B cell (primary cell): ENCODE results near the gene GRIP2. TPM values are rescaled to one million over a fixed set of nuclear protein-coding genes. Genes with fewer than 3 reads are reported as not detected.

Source experiments
- ATAC-seq: fragments of 200-7000 bp; cut with Tn5 transposase; one replicate; pipeline ENCODE4 v1.10.0; 2021; ENCODE audit warnings: low read depth, mild to moderate bottlenecking, moderate number of reproducible peaks, moderate library complexity
- CTCF ChIA-PET: fragments of 350-600 bp; sonication (Branson Sonifier 250); formaldehyde crosslinking; loops from one replicate; lab custom pipeline; 2021; ENCODE audit warnings: antibody characterized with exemption, inconsistent platforms; lab: Charles Lee
- POLR2A ChIA-PET: fragments of 350-600 bp; sonication (Branson Sonifier 250); formaldehyde crosslinking; loops from one replicate; lab custom pipeline; 2021; ENCODE audit warnings: antibody characterized with exemption; lab: Charles Lee
- DNase-seq: peaks from one replicate; pipeline ENCODE4 v3.0.0; 2013
- H2AFZ ChIP-seq: 2 replicates; pipeline ENCODE4 v1.6.1; 2012; ENCODE audit warnings: mild to moderate bottlenecking, low read depth, low read length; ENCODE audit not compliant: insufficient read depth, poor library complexity, severe bottlenecking
- H3K27ac ChIP-seq, 2 donors: 1 replicate in 1 of 2; 2 replicates in 1 of 2; pipeline ENCODE4 v1.5.1; 2012 to 2013; ENCODE audit warnings: low read length in 2 of 2, mild to moderate bottlenecking in 2 of 2, moderate library complexity in 1 of 2
- H3K27me3 ChIP-seq, 4 experiments: fragments of 200-600 bp in 1 of 4; sonication (generic) in 1 of 4; replicated peaks in 1 of 4; 1 replicate in 2 of 4; 2 replicates in 2 of 4; pipeline versions ENCODE4 v1.6.1 to v1.7.0; 2013 to 2016; ENCODE audit warnings: low read length in 3 of 4, mild to moderate bottlenecking in 2 of 4, mixed read lengths in 1 of 4, moderate library complexity in 1 of 4; ENCODE audit not compliant: insufficient read depth in 4 of 4, control insufficient read depth in 3 of 4; ENCODE audit errors: control extremely low read depth in 1 of 4
- H3K36me3 ChIP-seq, 2 experiments: replicated peaks in 1 of 2; 1 replicate in 1 of 2; 2 replicates in 1 of 2; pipeline versions ENCODE4 v1.6.1 to v1.7.1; 2013; ENCODE audit warnings: low read length in 1 of 2; ENCODE audit not compliant: insufficient read depth in 2 of 2, control insufficient read depth in 1 of 2; ENCODE audit errors: control extremely low read depth in 1 of 2, extremely low read depth in 1 of 2
- H3K4me1 ChIP-seq, 2 donors: fragments of 200-600 bp in 1 of 2; sonication (generic) in 1 of 2; 1 replicate in 1 of 2; 2 replicates in 1 of 2; pipeline versions ENCODE4 v1.5.1 to v1.6.1; 2013 to 2017; ENCODE audit warnings: low read length in 2 of 2; ENCODE audit not compliant: control insufficient read depth in 2 of 2, insufficient read depth in 2 of 2
- H3K4me2 ChIP-seq: replicated peaks from 2 replicates; pipeline ENCODE3; 2012; ENCODE audit warnings: mild to moderate bottlenecking, low read depth, low read length; ENCODE audit not compliant: poor library complexity, severe bottlenecking
- H3K4me3 ChIP-seq, 5 experiments: fragments of 200-600 bp in 1 of 5; sonication (generic) in 1 of 5; 1 replicate in 3 of 5; 2 replicates in 2 of 5; pipeline versions ENCODE4 v1.5.1 to v1.7.0; 2011 to 2016; ENCODE audit warnings: low read length in 4 of 5, mild to moderate bottlenecking in 4 of 5, low read depth in 2 of 5, control low read depth in 1 of 5, moderate library complexity in 1 of 5; ENCODE audit not compliant: insufficient read depth in 1 of 5; ENCODE audit errors: control extremely low read depth in 1 of 5, extremely low read depth in 1 of 5
- H3K79me2 ChIP-seq: fragments of 200-600 bp; sonication (generic); one replicate; pipeline ENCODE4 v1.6.0; 2016; ENCODE audit warnings: low read length; ENCODE audit not compliant: control insufficient read depth, insufficient read depth
- H3K9ac ChIP-seq: fragments of 200-600 bp; sonication (generic); 2 replicates; pipeline ENCODE4 v1.6.1; 2017; ENCODE audit warnings: mild to moderate bottlenecking, low read length, moderate library complexity
- H3K9me3 ChIP-seq, 3 donors: one replicate each; pipeline versions ENCODE4 v1.6.1 to v1.7.1; 2013; ENCODE audit warnings: low read length in 2 of 3; ENCODE audit not compliant: control insufficient read depth in 2 of 3, insufficient read depth in 1 of 3; ENCODE audit errors: control extremely low read depth in 1 of 3
- H4K20me1 ChIP-seq: 2 replicates; pipeline ENCODE4 v1.6.0; 2012; ENCODE audit warnings: mild to moderate bottlenecking, low read length; ENCODE audit not compliant: insufficient read depth, control insufficient read depth, poor library complexity, severe bottlenecking
- H3K27ac Mint-ChIP-seq: one replicate; pipeline ENCODE4 v1.8.0; 2021; ENCODE audit warnings: mixed read lengths
- H3K27me3 Mint-ChIP-seq: one replicate; pipeline ENCODE4 v1.8.0; 2021; ENCODE audit warnings: mixed read lengths
- H3K4me1 Mint-ChIP-seq: one replicate; pipeline ENCODE4 v1.8.0; 2021; ENCODE audit warnings: mixed read lengths
- H3K4me3 Mint-ChIP-seq: one replicate; pipeline ENCODE4 v1.8.0; 2021; ENCODE audit warnings: mixed read lengths
- H3K9me3 Mint-ChIP-seq: one replicate; pipeline ENCODE4 v1.8.0; 2022; ENCODE audit warnings: mixed read lengths; ENCODE audit not compliant: insufficient read depth
- EZH2 ChIP-seq: IDR thresholded peaks from 2 replicates; pipeline ENCODE4 v1.6.1; 2012; ENCODE audit warnings: borderline replicate concordance, low read depth, mild to moderate bottlenecking, moderate library complexity, low read length; ENCODE audit not compliant: insufficient read depth, poor library complexity, severe bottlenecking
- WGBS: methylation state at CpG from one replicate; pipeline ENCODE4 v1.1.5; 2013; ENCODE audit warnings: missing lambda C conversion rate; ENCODE audit not compliant: insufficient coverage; 5-methylcytosine and 5-hydroxymethylcytosine counted together
- intact Hi-C: fragments of 100-400 bp; cut with micrococcal nuclease; formaldehyde crosslinking; loops from one replicate; pipeline ENCODE4 v1.10.0; 2022
- polyA plus RNA-seq: library from polyadenylated mRNA; depleted of rRNA; stranded (reverse); fragments of >200 nt; gene quantifications from 2 replicates; pipeline ENCODE4 v1.2.3, GENCODE V29; 2012
- total RNA-seq, 2 donors: library from RNA; stranded (reverse); fragments of 120-200 nt in 1 of 2; gene quantifications; 1 replicate in 1 of 2; 2 replicates in 1 of 2; pipeline versions ENCODE4 v1.2.3 to v1.2.4, GENCODE V29; 2013 to 2022
- TF ChIP-seq, protein P1 (sequence below): fragments of 200-600 bp; IDR thresholded peaks from one replicate; pipeline ENCODE4 v1.8.0; 2022; ENCODE audit warnings: antibody characterized with exemption, mild to moderate bottlenecking

Gene GRIP2
- total and polyA plus RNA-seq, 2 donors (not counting 1 experiment from before 2014, with no cell fraction given) = not detected

DNA sequence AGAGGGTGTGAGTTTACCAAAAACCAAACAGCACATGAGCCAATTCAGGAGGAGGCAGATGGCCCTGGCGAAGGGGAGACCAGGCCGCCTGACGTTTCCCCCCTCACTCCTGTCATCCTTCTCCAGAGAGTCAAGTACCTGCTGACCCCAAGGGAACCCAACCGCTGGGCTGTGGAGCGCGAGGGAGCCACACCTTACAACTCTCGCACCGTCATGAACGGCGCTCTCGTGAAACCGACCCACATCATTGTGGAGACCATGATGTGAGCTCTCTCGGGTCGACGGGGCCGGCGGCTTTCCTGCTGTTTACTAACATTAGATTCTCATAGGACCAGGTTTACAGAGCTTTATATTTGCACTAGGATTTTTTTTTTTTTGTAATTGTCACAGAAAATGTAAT lies 55.4 kb downstream of the GRIP2 start:
- no peak overlapping the region for H3K9ac ChIP-seq
- H4K20me1 ChIP-seq = no peaks in the 10 kb centered on the region
- H2AFZ ChIP-seq = no peak overlapping the region
- no peak overlapping the region for H3K27ac ChIP-seq
- no peak overlapping the region for H3K4me2 ChIP-seq
- intact Hi-C loops = no loop called here
- 95% methylated on average over 15 of the region's 17 CpGs for WGBS
- CTCF ChIA-PET = interaction anchor here (0.6 kb wide), 1 partner anchor 10 kb away, joined by 3 read pairs; no protein-coding TSS in a partner anchor
- H3K9me3 Mint-ChIP-seq = no peaks in the 10 kb centered on the region
- H3K27ac Mint-ChIP-seq = no peak overlapping the region
- no peaks in the 10 kb centered on the region for H3K9me3 ChIP-seq
- DNase-seq = no peak
- H3K4me1 ChIP-seq = no peaks in the 10 kb centered on the region
- H3K4me3 Mint-ChIP-seq = no peak overlapping the region
- peaks cover 0 to 70% of the 10 kb centered on the region in 2 experiments for H3K36me3 ChIP-seq
- POLR2A ChIA-PET = no interaction called here
- no peaks in the 10 kb centered on the region for H3K4me1 Mint-ChIP-seq
- TF ChIP-seq, protein P1, sequence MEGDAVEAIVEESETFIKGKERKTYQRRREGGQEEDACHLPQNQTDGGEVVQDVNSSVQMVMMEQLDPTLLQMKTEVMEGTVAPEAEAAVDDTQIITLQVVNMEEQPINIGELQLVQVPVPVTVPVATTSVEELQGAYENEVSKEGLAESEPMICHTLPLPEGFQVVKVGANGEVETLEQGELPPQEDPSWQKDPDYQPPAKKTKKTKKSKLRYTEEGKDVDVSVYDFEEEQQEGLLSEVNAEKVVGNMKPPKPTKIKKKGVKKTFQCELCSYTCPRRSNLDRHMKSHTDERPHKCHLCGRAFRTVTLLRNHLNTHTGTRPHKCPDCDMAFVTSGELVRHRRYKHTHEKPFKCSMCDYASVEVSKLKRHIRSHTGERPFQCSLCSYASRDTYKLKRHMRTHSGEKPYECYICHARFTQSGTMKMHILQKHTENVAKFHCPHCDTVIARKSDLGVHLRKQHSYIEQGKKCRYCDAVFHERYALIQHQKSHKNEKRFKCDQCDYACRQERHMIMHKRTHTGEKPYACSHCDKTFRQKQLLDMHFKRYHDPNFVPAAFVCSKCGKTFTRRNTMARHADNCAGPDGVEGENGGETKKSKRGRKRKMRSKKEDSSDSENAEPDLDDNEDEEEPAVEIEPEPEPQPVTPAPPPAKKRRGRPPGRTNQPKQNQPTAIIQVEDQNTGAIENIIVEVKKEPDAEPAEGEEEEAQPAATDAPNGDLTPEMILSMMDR = no peak
- TF ChIP-seq EZH2 = no peak
- H3K27me3 Mint-ChIP-seq = no peaks in the 10 kb centered on the region
- ATAC-seq = no peak
- H3K4me3 ChIP-seq = no peak overlapping the region
- no peaks in the 10 kb centered on the region for H3K79me2 ChIP-seq
- H3K27me3 ChIP-seq = no peaks in the 10 kb centered on the region

GRCh38 chr3:14483286-14483685 lies 56.9 kb downstream of the GRIP2 start:
- H3K9me3 ChIP-seq = no peaks in the 10 kb centered on the region
- Mint-ChIP-seq H3K4me1 (no peaks in the 10 kb centered on the region), H3K27me3 (no peaks in the 10 kb centered on the region), H3K9me3 (no peaks in the 10 kb centered on the region), H3K4me3 (no peak overlapping the region), H3K27ac (no peak overlapping the region)
- H3K27ac ChIP-seq = no peak overlapping the region
- H3K4me2 ChIP-seq = no peak overlapping the region
- no peaks in the 10 kb centered on the region for H4K20me1 ChIP-seq
- peaks cover 0 to 80% of the 10 kb centered on the region in 2 experiments for H3K36me3 ChIP-seq
- ChIA-PET POLR2A (no interaction called here), CTCF (no interaction called here)
- H3K9ac ChIP-seq = no peak overlapping the region
- no peaks in the 10 kb centered on the region for H3K79me2 ChIP-seq
- H3K4me3 ChIP-seq = no peak overlapping the region
- H3K4me1 ChIP-seq = no peaks in the 10 kb centered on the region
- H3K27me3 ChIP-seq = no peaks in the 10 kb centered on the region
- no peak overlapping the region for H2AFZ ChIP-seq
- 100% methylated on average over 1 of the region's 1 CpG for WGBS
- no peak for DNase-seq
- TF ChIP-seq EZH2 = no peak
- TF ChIP-seq, protein P1 = no peak
- no peak for ATAC-seq
- intact Hi-C loops = no loop called here
